Thyroid gland (tissue), 4 donors: ENCODE measurements around the gene STAT1.

Experiments used
- POLR2A ChIP-seq, 2 donors: fragments of 450-650 bp; IDR thresholded peaks; one replicate each; pipeline ENCODE4 v1.6.1; 2017; ENCODE audit warnings: antibody characterized with exemption in 2 of 2, mild to moderate bottlenecking in 2 of 2, moderate library complexity in 1 of 2
- TF ChIP-seq, protein P1 (sequence below), 6 experiments: fragments of 200-600 bp in 3 of 6; fragments of 450-650 bp in 3 of 6; sonication (generic) in 3 of 6; IDR thresholded peaks; one replicate each; pipeline ENCODE4 v1.5.1; 2016 to 2019; ENCODE audit warnings: antibody characterized with exemption in 6 of 6, mild to moderate bottlenecking in 2 of 6, inconsistent platforms in 1 of 6, moderate library complexity in 1 of 6

DNA sequence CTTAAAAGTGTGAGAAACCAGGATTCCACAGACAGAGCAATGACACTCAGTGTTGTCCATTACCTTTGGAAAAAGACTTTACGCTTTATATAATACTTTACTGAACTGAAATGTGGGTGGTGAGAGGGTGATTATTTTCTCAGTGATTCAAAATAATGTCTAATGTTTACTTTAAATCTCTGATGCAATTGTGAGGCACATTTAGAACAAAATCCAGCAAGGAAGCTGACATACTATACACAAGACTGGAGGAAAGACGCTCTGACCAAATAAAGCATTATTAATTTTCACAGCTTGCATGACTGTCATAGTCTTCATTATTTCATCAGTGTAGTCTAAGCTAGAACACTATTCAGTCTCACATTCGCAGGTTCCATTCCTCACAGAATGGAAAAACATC, 34.1 kb upstream of the STAT1 start:
- TF ChIP-seq, protein P1, sequence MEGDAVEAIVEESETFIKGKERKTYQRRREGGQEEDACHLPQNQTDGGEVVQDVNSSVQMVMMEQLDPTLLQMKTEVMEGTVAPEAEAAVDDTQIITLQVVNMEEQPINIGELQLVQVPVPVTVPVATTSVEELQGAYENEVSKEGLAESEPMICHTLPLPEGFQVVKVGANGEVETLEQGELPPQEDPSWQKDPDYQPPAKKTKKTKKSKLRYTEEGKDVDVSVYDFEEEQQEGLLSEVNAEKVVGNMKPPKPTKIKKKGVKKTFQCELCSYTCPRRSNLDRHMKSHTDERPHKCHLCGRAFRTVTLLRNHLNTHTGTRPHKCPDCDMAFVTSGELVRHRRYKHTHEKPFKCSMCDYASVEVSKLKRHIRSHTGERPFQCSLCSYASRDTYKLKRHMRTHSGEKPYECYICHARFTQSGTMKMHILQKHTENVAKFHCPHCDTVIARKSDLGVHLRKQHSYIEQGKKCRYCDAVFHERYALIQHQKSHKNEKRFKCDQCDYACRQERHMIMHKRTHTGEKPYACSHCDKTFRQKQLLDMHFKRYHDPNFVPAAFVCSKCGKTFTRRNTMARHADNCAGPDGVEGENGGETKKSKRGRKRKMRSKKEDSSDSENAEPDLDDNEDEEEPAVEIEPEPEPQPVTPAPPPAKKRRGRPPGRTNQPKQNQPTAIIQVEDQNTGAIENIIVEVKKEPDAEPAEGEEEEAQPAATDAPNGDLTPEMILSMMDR (IDR thresholded peaks at IDR 0.05) = no peak
- no peak for TF ChIP-seq POLR2A (IDR thresholded peaks at IDR 0.05)
